GM12892 (cell line): Measurements from ENCODE around the gene KCNN1.

Source experiments
- POLR2A ChIP-seq: IDR thresholded peaks from 2 replicates; pipeline ENCODE4 v1.6.1; 2011; ENCODE audit warnings: low read depth, low read length, control low read depth
- POLR2AphosphoS5 ChIP-seq: IDR thresholded peaks from 2 replicates; pipeline ENCODE4 v1.6.1; 2011; ENCODE audit warnings: low read depth, low read length, control low read depth

DNA sequence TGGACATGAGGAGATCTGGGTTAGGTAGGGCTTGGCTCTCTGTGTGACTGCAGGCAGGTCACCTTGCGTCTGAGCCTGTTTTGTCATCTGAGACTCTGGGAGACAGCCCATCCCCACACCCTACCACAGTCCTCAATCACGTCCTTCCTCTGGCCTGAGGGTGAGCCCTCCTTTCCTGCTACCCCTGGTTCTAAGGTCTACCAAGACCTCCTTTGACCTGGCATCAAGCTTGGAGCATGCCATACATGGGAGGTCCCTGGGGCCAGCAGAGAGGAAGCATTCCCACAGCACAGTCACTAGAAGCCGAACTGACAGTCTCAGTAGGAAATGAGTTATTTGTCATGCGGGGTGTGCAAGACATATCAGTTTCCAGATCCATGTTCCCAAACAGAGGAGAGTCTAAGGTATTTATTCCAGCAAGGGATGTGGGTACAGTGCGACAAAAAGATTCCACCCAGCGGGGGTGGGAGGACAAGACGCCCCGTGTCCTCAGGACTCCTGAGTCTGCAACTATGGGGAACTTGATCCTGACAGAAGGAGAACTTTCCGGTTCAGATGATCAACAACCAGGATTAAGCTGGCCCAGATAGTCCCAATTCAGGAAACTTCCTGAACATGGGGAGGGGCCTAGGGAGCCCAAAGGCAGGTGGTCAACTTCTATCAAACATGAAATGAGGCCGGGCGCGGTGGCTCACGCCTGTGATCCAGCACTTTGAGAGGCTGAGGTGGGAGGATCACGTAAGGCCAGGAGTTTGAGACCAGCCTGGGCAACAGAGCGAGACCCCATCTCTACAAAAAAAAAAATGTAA, 50.6 kb downstream of the KCNN1 start:
- TF ChIP-seq POLR2AphosphoS5: no peak
- TF ChIP-seq POLR2A: no peak
